BE2C (cell line): Measurements from ENCODE around the gene AGAP1.

ENCODE experiments used
- DNase-seq: peaks from one replicate; pipeline ENCODE4 v3.0.0-alpha.2; 2020
- H3K27me3 ChIP-seq: fragments of 250-450 bp; sonication (Bioruptor Pico); 2 replicates; pipeline ENCODE4 v1.5.1; 2020; ENCODE audit warnings: mild to moderate bottlenecking
- H3K36me3 ChIP-seq: fragments of 250-450 bp; sonication (Bioruptor Pico); 2 replicates; pipeline ENCODE4 v1.5.1; 2020; ENCODE audit warnings: mild to moderate bottlenecking
- H3K4me1 ChIP-seq: fragments of 250-450 bp; sonication (Bioruptor Pico); 2 replicates; pipeline ENCODE4 v1.5.1; 2020
- H3K4me3 ChIP-seq: 2 replicates; pipeline ENCODE4 v1.5.1; 2011; ENCODE audit warnings: low read depth, low read length
- H3K9me3 ChIP-seq: fragments of 250-450 bp; sonication (Bioruptor Pico); 2 replicates; pipeline ENCODE4 v1.5.1; 2020
- TF ChIP-seq, protein P1 (sequence below): IDR thresholded peaks from 2 replicates; pipeline ENCODE4 v1.5.1; 2012; ENCODE audit warnings: mild to moderate bottlenecking, low read depth, low read length

AGAP1 gene

DNA sequence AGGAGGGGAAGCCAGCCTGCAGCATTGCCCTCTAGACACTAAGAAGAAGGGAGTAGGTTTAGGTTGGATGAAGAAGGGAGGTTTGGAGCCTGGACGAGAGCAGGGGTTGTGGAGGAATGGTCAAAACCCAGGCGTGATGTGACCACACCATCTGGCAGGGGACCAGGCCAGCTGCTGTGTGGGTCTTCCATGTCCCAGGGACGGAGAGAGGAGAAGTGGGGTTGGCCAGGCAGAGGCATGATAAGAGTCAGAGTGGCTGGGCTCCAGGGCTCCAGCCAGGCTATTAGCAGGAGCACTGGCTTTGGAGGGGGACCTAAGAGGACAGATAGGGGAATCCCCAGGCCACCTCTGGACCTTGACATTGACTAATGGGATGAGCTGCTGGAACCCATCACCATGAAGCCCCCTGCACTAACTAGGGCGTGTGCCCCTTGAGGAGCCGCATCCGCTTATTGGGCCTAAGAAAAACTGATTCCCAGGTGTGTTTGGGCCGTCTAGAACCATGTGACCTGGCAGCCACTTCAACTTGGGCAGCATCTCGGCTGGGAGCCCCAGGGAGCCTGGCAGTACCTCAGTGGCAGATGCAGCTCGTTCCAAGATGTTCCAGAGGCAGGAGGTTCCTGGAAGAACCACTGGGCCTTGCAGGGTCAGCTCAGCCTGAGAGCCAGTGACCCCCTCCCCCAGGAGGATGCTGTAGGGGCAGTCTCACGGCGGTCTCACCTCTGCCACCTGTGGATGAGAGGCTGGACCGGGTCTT, 235.1 kb downstream of the AGAP1 start:
- H3K4me3 ChIP-seq, result no peak overlapping the region
- H3K36me3 ChIP-seq, result no peaks in the 10 kb centered on the region
- H3K9me3 ChIP-seq, result no peaks in the 10 kb centered on the region
- H3K4me1 ChIP-seq, result peaks cover 3% of the 10 kb centered on the region
- DNase-seq, result no peak
- TF ChIP-seq, protein P1, sequence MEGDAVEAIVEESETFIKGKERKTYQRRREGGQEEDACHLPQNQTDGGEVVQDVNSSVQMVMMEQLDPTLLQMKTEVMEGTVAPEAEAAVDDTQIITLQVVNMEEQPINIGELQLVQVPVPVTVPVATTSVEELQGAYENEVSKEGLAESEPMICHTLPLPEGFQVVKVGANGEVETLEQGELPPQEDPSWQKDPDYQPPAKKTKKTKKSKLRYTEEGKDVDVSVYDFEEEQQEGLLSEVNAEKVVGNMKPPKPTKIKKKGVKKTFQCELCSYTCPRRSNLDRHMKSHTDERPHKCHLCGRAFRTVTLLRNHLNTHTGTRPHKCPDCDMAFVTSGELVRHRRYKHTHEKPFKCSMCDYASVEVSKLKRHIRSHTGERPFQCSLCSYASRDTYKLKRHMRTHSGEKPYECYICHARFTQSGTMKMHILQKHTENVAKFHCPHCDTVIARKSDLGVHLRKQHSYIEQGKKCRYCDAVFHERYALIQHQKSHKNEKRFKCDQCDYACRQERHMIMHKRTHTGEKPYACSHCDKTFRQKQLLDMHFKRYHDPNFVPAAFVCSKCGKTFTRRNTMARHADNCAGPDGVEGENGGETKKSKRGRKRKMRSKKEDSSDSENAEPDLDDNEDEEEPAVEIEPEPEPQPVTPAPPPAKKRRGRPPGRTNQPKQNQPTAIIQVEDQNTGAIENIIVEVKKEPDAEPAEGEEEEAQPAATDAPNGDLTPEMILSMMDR, result no peak
- H3K27me3 ChIP-seq, result no peaks in the 10 kb centered on the region

DNA sequence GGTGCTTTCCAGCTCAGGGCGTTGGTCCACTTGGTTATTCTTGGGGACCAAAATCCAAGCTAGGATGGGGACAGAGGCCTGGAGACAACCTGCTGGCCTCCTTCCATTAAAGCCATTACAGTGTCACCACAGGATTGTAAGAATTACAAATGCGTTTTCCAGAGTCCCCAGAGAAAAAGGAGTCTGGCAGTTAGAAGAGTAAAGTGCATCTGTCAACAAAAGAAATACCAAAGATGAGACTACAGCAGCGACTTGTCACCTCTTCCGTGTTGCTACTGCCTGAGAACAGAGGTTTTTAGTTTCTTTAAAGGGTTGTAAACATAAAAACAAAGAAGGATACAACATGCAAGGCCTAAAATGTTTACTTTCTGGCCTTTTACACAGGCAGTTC, 235.7 kb downstream of the AGAP1 start:
- Histone ChIP-seq H3K36me3 (no peaks in the 10 kb centered on the region), H3K4me1 (peaks cover 3% of the 10 kb centered on the region), H3K27me3 (no peaks in the 10 kb centered on the region), H3K4me3 (no peak overlapping the region), H3K9me3 (no peaks in the 10 kb centered on the region)
- TF ChIP-seq, protein P1, result no peak
- no peak for DNase-seq

- no peak overlapping the region for H3K4me3 ChIP-seq
- H3K4me1 ChIP-seq, result peaks cover 3% of the 10 kb centered on the region
- no peak for DNase-seq
- H3K9me3 ChIP-seq, result no peaks in the 10 kb centered on the region
- TF ChIP-seq, protein P1, result no peak
- no peaks in the 10 kb centered on the region for H3K36me3 ChIP-seq
- H3K27me3 ChIP-seq, result no peaks in the 10 kb centered on the region
Observed at GRCh38 chr2:235730115-235730514, 236.3 kb downstream of the AGAP1 start.

GRCh38 chr2:235733761-235734160, 239.9 kb downstream of the AGAP1 start:
- no peaks in the 10 kb centered on the region for H3K36me3 ChIP-seq
- TF ChIP-seq, protein P1, result no peak
- H3K4me3 ChIP-seq, result no peak overlapping the region

DNA sequence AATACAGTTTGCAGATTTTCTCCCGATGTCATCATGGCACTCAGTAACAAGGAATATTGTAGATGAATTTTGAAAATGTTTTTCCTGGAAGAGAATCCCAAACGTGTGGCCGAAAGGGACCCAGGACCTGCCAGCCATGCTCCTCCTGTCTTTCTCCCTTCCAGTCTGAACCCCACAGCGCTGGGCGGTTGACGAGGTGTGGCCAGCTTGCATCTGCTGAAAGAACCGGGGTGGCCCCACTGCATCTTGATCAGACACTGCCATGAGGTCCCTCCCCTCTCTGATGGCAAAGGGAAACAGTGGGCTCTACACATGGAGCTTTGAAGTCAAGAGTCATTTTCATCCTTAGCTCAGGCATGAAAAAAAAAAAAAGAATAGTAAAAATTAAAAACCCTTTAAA, 240.3 kb downstream of the AGAP1 start:
- Histone ChIP-seq H3K9me3 (no peaks in the 10 kb centered on the region), H3K27me3 (no peaks in the 10 kb centered on the region), H3K36me3 (no peaks in the 10 kb centered on the region), H3K4me3 (no peak overlapping the region), H3K4me1 (peaks cover 3% of the 10 kb centered on the region)
- DNase-seq, result no peak
- TF ChIP-seq, protein P1, result no peak

More at GRCh38 chr2:235733761-235734160, 239.9 kb downstream of the AGAP1 start:
- H3K27me3 ChIP-seq, result no peaks in the 10 kb centered on the region
- H3K9me3 ChIP-seq, result no peaks in the 10 kb centered on the region
- H3K4me1 ChIP-seq, result peaks cover 3% of the 10 kb centered on the region
- no peak for DNase-seq

GRCh38 chr2:235734688-235735231, 240.9 kb downstream of the AGAP1 start:
- H3K9me3 ChIP-seq, result no peaks in the 10 kb centered on the region
- no peak for DNase-seq
- TF ChIP-seq, protein P1, result no peak

More at GRCh38 chr2:235734688-235735231, 240.9 kb downstream of the AGAP1 start:
- H3K27me3 ChIP-seq, result no peaks in the 10 kb centered on the region
- no peaks in the 10 kb centered on the region for H3K36me3 ChIP-seq
- H3K4me1 ChIP-seq, result peaks cover 1% of the 10 kb centered on the region
- H3K4me3 ChIP-seq, result no peak overlapping the region
